ENCODE measurements around the gene APMAP.

APMAP gene

GRCh38 chr20:24986436-24987015 lies 6.0 kb downstream of the APMAP start:
- no peak for DNase-seq

GRCh38 chr20:24985802-24986201 lies 6.7 kb downstream of the APMAP start:
- no peak for DNase-seq

GRCh38 chr20:24984961-24985640 lies 7.5 kb downstream of the APMAP start:
- DNase-seq, result no peak

- DNase-seq, result no peak
These were observed 8.7 kb downstream of the APMAP start for GRCh38 chr20:24983896-24984295.

- DNase-seq, result no peak
These were observed 10.8 kb downstream of the APMAP start for GRCh38 chr20:24981790-24982189.

GRCh38 chr20:24981282-24981681 lies 11.3 kb downstream of the APMAP start:
- DNase-seq, result no peak

- DNase-seq, result no peak
These were observed 12.1 kb downstream of the APMAP start for GRCh38 chr20:24980291-24981053.

GRCh38 chr20:24979036-24979960 lies 13.3 kb downstream of the APMAP start:
- no peak for DNase-seq

GRCh38 chr20:24978513-24978912 lies 14.0 kb downstream of the APMAP start:
- DNase-seq, result no peak

GRCh38 chr20:24977797-24978196 lies 14.8 kb downstream of the APMAP start:
- DNase-seq, result no peak

- DNase-seq, result no peak
These were observed 15.2 kb downstream of the APMAP start for GRCh38 chr20:24977336-24977735.

GRCh38 chr20:24972341-24972740 lies 20.2 kb downstream of the APMAP start:
- DNase-seq, result no peak

GRCh38 chr20:24971376-24972101 lies 21.0 kb downstream of the APMAP start:
- DNase-seq, result no peak

- DNase-seq, result no peak
These were observed 21.8 kb downstream of the APMAP start for GRCh38 chr20:24970754-24971153.

- no peak for DNase-seq
These were observed 22.5 kb downstream of the APMAP start for GRCh38 chr20:24970030-24970553.

- DNase-seq, result no peak
These were observed 23.1 kb downstream of the APMAP start for GRCh38 chr20:24969186-24970029.

GRCh38 chr20:24968278-24968800 lies 24.2 kb downstream of the APMAP start:
- DNase-seq, result peak; percentile 57

- DNase-seq, result no peak
These were observed 26.1 kb downstream of the APMAP start for GRCh38 chr20:24966317-24967012.

GRCh38 chr20:24965065-24965919 lies 27.3 kb downstream of the APMAP start:
- DNase-seq, result peak; percentile 86

All from NCI-H524 treated with DMSO at 0.1 percent for 48 hours (cell line).